Lung (tissue), 12 donors: Measurements from ENCODE around the gene PDE8B. TPM values are rescaled to one million over a fixed set of nuclear protein-coding genes. Genes with fewer than 3 reads are reported as not detected.

Experiments
- ATAC-seq: fragments of 200-7000 bp; cut with Tn5 transposase; one replicate; pipeline ENCODE4 v1.9.1; 2020; ENCODE audit warnings: moderate number of reproducible peaks; ENCODE audit not compliant: insufficient read depth, low FRiP score
- DNase-seq, 3 donors: peaks; one replicate each; pipeline ENCODE4 v3.0.0-alpha.2; 2013 to 2017
- H3K27ac ChIP-seq, 2 donors: one replicate each; pipeline ENCODE4 v1.5.1; 2013; ENCODE audit warnings: mild to moderate bottlenecking in 2 of 2, moderate library complexity in 2 of 2, control low read depth in 1 of 2, inconsistent platforms in 1 of 2, low read depth in 1 of 2, low read length in 1 of 2
- H3K27me3 ChIP-seq, 3 donors: one replicate each; pipeline ENCODE4 v1.5.1; 2013; ENCODE audit warnings: low read length in 2 of 3; ENCODE audit not compliant: control insufficient read depth in 3 of 3, insufficient read depth in 3 of 3
- H3K36me3 ChIP-seq, 4 donors: one replicate each; pipeline ENCODE4 v1.5.1; 2013; ENCODE audit warnings: low read length in 4 of 4, mild to moderate bottlenecking in 1 of 4, moderate library complexity in 1 of 4; ENCODE audit not compliant: control insufficient read depth in 4 of 4, insufficient read depth in 4 of 4
- H3K4me1 ChIP-seq, 5 donors: one replicate each; pipeline ENCODE4 v1.5.1; 2013; ENCODE audit warnings: low read length in 5 of 5, mild to moderate bottlenecking in 2 of 5, moderate library complexity in 1 of 5; ENCODE audit not compliant: control insufficient read depth in 5 of 5, insufficient read depth in 5 of 5
- H3K4me3 ChIP-seq: one replicate; pipeline ENCODE4 v1.5.1; 2013; ENCODE audit warnings: mild to moderate bottlenecking, control low read depth, moderate library complexity
- H3K9ac ChIP-seq, 2 donors: one replicate each; pipeline ENCODE4 v1.5.1; 2013; ENCODE audit warnings: low read length in 2 of 2, control low read depth in 1 of 2; ENCODE audit not compliant: insufficient read depth in 1 of 2
- H3K9me3 ChIP-seq, 4 donors: one replicate each; pipeline ENCODE4 v1.5.1; 2013; ENCODE audit warnings: low read length in 3 of 4, mild to moderate bottlenecking in 1 of 4, moderate library complexity in 1 of 4; ENCODE audit not compliant: control insufficient read depth in 4 of 4, insufficient read depth in 3 of 4
- CTCF ChIP-seq: IDR thresholded peaks from 2 replicates; pipeline ENCODE4 v1.5.1; 2012; ENCODE audit warnings: mild to moderate bottlenecking; ENCODE audit errors: control extremely low read depth, extremely low read depth
- WGBS, 2 donors: extraction: QIAGEN DNeasy Blood & Tissue Kit; methylation state at CpG; one replicate each; pipeline ENCODE4 v1.1.7; 2013; 5-methylcytosine and 5-hydroxymethylcytosine counted together
- polyA plus RNA-seq, 2 donors: library from polyadenylated mRNA; stranded (reverse); fragments of 200-250 nt; gene quantifications; one replicate each; pipeline ENCODE4 v1.2.1, GENCODE V29; 2013
- total RNA-seq, 2 donors: library from RNA; depleted of rRNA in 1 of 2; stranded (reverse); fragments of >200 nt in 1 of 2; gene quantifications; one replicate each; pipeline ENCODE4 v1.2.1, GENCODE V29; 2014 to 2021
- donor health status: control.
- donor health status: control.
- donor health status: Bipolar disorder and iron deficiency.
- donor health status: healthy.
- donor health status: DM: yes; HTN: yes; CAD: no.

PDE8B gene
- total and polyA plus RNA-seq, 4 donors = 1.6 to 10.6 (median 2.1) TPM

- Histone ChIP-seq H3K9me3 (peaks cover 0 to 3% (median 0%) of the 10 kb centered on the region in 4 donors), H3K27ac (no peak overlapping the region), H3K4me1 (peaks cover 0 to 15% (median 0%) of the 10 kb centered on the region in 5 donors), H3K36me3 (no peaks in the 10 kb centered on the region), H3K4me3 (no peak overlapping the region), H3K27me3 (no peaks in the 10 kb centered on the region), H3K9ac (no peak overlapping the region)
- TF ChIP-seq CTCF = no peak
- ATAC-seq (no peak), DNase-seq (no peak)
- WGBS, 2 donors = 92 to 95% methylated on average over 5 of the region's 5 CpGs
Observed at GRCh38 chr5:77333451-77334123, 123.1 kb downstream of the PDE8B start.

- no peak for TF ChIP-seq CTCF
- no peaks in the 10 kb centered on the region for H3K36me3 ChIP-seq
Observed at GRCh38 chr5:77337246-77337645, 126.8 kb downstream of the PDE8B start.

GRCh38 chr5:77337686-77338085 is 127.2 kb downstream of the PDE8B start:
- Histone ChIP-seq H3K36me3 (no peaks in the 10 kb centered on the region), H3K27me3 (no peaks in the 10 kb centered on the region), H3K9me3 (no peaks in the 10 kb centered on the region), H3K4me1 (peaks cover 0 to 18% (median 0%) of the 10 kb centered on the region in 5 donors), H3K27ac (no peak overlapping the region), H3K9ac (no peak overlapping the region), H3K4me3 (no peak overlapping the region)
- WGBS, 2 donors = 72 to 79% methylated on average over 4 of the region's 4 CpGs
- TF ChIP-seq CTCF = no peak
- ATAC-seq (no peak), DNase-seq (peak; percentile 76 to 80 (median 78))

More at GRCh38 chr5:77337246-77337645, 126.8 kb downstream of the PDE8B start:
- H3K9me3 ChIP-seq = no peaks in the 10 kb centered on the region
- peaks cover 0 to 18% (median 0%) of the 10 kb centered on the region in 5 donors for H3K4me1 ChIP-seq
- 88 to 100% methylated on average over 3 of the region's 3 CpGs for WGBS, 2 donors
- H3K27ac ChIP-seq = no peak overlapping the region
- no peak overlapping the region for H3K9ac ChIP-seq
- DNase-seq = peak in 2 of 3 donors; percentile 51 to 66
- H3K27me3 ChIP-seq = no peaks in the 10 kb centered on the region
- ATAC-seq = no peak
- no peak overlapping the region for H3K4me3 ChIP-seq
